Esophagus (tissue), 2 donors: Measurements from ENCODE around the gene ZACN. TPM values are rescaled to one million over a fixed set of nuclear protein-coding genes. Genes with fewer than 3 reads are reported as not detected.

Experiments used
- H3K27ac ChIP-seq, 2 donors: one replicate each; pipeline ENCODE4 v1.5.1; 2013; ENCODE audit warnings: low read depth in 2 of 2, mild to moderate bottlenecking in 2 of 2, inconsistent platforms in 1 of 2, low read length in 1 of 2, moderate library complexity in 1 of 2
- H3K27me3 ChIP-seq, 2 donors: one replicate each; pipeline ENCODE4 v1.6.1; 2013; ENCODE audit warnings: low read length in 2 of 2, control low read depth in 1 of 2, mild to moderate bottlenecking in 1 of 2; ENCODE audit not compliant: insufficient read depth in 2 of 2, control insufficient read depth in 1 of 2
- H3K36me3 ChIP-seq, 2 donors: one replicate each; pipeline ENCODE4 v1.6.1; 2013; ENCODE audit warnings: low read length in 1 of 2; ENCODE audit not compliant: control insufficient read depth in 2 of 2, insufficient read depth in 2 of 2
- H3K4me1 ChIP-seq, 2 donors: one replicate each; pipeline ENCODE4 v1.6.1; 2013; ENCODE audit warnings: low read length in 1 of 2; ENCODE audit not compliant: control insufficient read depth in 2 of 2, insufficient read depth in 2 of 2
- H3K4me3 ChIP-seq, 2 donors: one replicate each; pipeline ENCODE4 v1.5.1; 2013; ENCODE audit warnings: low read length in 2 of 2, mild to moderate bottlenecking in 2 of 2, low read depth in 1 of 2, moderate library complexity in 1 of 2
- H3K9me3 ChIP-seq, 2 donors: one replicate each; pipeline ENCODE4 v1.6.1; 2013; ENCODE audit warnings: mild to moderate bottlenecking in 2 of 2, low read depth in 1 of 2, low read length in 1 of 2, moderate library complexity in 1 of 2; ENCODE audit not compliant: control insufficient read depth in 2 of 2, insufficient read depth in 1 of 2
- WGBS, 2 donors: extraction: QIAGEN DNeasy Blood & Tissue Kit; methylation state at CpG; one replicate each; pipeline ENCODE4 v1.1.7; 2013; 5-methylcytosine and 5-hydroxymethylcytosine counted together
- polyA plus RNA-seq, 2 donors: library from polyadenylated mRNA; stranded (reverse); fragments of 200-250 nt; gene quantifications; one replicate each; pipeline ENCODE4 v1.2.3, GENCODE V29; 2013
- donor health status: healthy with polysubstance abuse.
- donor health status: Bipolar disorder and iron deficiency.

ZACN gene
- polyA plus RNA-seq, 2 donors: 1.2 to 2.3 TPM

DNA sequence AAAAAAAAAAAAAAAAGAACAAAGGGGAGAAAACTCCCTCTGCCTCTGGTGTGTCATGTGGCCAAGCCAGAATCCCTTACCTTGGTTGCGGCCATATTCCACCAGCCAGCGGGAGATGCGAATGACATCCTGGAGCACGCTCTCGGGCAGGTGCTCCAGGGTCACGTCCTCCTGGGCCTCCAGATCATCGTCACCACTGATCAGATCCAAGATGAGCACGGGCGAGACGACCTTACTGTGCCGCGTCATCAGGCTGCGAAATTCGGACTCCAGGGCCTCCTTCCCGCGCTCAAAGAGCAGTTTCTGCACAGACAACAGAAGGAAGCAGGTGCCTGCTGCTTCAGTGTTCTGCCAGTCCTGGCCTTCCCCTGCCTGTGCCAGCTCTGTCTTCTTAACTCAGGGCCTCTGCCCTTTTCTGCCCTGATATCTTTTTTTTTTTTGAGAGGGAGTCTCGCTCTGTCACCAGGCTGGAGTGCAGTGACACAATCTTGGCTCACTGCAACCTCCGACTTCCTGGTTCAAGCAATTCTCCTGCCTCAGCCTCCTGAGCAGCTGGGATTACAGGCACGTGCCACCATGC is 18.8 kb downstream of the ZACN start:
- H3K36me3 ChIP-seq: peaks cover 17 to 39% of the 10 kb centered on the region in 2 donors

DNA sequence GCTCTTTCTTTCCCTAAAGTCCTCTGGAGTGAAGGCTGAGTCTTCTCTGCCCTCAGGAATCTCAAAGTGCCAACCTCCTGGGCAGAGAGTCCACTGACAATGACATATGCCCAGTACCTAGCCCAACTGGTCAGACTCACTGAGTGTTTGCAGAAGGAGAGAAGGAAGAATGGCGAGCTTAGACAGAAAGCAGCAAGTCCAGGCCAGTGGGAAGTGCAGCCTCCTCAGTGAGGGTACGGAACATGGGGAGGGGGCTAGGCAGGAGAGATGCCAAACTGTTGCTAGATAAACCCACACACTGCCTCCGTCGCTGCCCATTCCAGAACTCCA is 23.9 kb downstream of the ZACN start:
- Histone ChIP-seq H3K27ac (peak overlapping the region; percentile 79 to 92), H3K9me3 (no peaks in the 10 kb centered on the region)
- 0 to 5% methylated on average over 4 of the region's 4 CpGs for WGBS, 2 donors

More for the DNA sequence above, 18.8 kb downstream of the ZACN start:
- Histone ChIP-seq H3K27ac (no peak overlapping the region), H3K4me1 (peaks cover 3 to 5% of the 10 kb centered on the region in 2 donors), H3K9me3 (no peaks in the 10 kb centered on the region), H3K27me3 (no peaks in the 10 kb centered on the region), H3K4me3 (no peak overlapping the region)
- WGBS, 2 donors: 91 to 96% methylated on average over 19 of the region's 19 CpGs

DNA sequence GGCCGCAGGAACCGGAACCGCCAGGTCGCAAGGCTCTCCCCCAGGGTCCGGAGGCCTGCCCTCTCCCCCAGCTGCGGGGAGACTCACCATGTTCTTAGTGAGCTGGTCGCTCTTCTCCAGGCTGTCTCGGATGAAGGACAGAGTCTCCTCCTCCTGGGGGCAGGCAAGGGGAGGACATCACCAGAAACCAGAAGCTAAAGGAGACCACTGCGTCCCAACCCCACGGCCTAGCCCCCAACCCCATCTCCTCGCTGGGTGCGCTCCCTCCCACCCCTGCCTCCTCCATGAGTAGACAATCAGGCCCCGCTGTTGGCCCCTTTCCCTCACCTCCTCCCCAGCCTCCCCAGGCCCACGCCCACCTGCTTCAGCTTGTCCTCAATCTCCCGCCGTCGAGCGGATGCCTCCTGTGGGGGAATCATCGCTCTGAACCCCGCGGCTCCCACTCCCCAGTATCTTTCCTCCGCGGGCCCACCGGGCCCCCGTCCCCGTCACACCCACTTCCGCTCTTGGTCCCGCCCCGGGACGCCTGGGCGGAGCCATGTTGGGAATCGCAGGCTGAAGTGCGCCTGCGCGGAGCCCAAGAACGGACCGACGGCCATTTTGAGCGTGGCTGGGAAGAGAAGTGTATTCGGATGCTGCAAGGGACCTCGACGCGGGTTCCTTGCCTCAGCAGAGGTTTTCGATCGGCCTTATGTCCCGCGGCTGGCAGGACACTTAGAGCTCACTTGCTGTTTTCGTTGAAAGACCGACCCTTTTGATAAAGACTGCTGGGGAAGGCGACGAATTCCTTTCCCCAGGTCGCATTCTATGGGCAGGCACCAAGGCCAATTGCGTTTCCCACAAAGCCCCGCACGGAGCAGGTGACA is 24.5 kb downstream of the ZACN start, which contains the start of gene EXOC7:
EXOC7 (minus strand) TSS at position 514 of the 866 bp plus-strand sequence; CDS start at position 419, 95 bp downstream.
- no peaks in the 10 kb centered on the region for H3K9me3 ChIP-seq
- peaks cover 5 to 11% of the 10 kb centered on the region in 2 donors for H3K36me3 ChIP-seq
- WGBS, 2 donors: 3 to 4% methylated on average over 55 of the region's 55 CpGs
- peak within 1 kb of the TSS; percentile 70 to 83 for H3K4me3 ChIP-seq
- peak within 1 kb of the TSS; percentile 79 to 92 for H3K27ac ChIP-seq
- H3K27me3 ChIP-seq: no peaks in the 10 kb centered on the region
- H3K4me1 ChIP-seq: peaks cover 6 to 13% of the 10 kb centered on the region in 2 donors

More for the DNA sequence above, 23.9 kb downstream of the ZACN start:
- H3K4me1 ChIP-seq: peaks cover 6 to 13% of the 10 kb centered on the region in 2 donors
- H3K4me3 ChIP-seq: peak overlapping the region; percentile 70 to 83
- H3K27me3 ChIP-seq: no peaks in the 10 kb centered on the region
- H3K36me3 ChIP-seq: peaks cover 5 to 12% of the 10 kb centered on the region in 2 donors

DNA sequence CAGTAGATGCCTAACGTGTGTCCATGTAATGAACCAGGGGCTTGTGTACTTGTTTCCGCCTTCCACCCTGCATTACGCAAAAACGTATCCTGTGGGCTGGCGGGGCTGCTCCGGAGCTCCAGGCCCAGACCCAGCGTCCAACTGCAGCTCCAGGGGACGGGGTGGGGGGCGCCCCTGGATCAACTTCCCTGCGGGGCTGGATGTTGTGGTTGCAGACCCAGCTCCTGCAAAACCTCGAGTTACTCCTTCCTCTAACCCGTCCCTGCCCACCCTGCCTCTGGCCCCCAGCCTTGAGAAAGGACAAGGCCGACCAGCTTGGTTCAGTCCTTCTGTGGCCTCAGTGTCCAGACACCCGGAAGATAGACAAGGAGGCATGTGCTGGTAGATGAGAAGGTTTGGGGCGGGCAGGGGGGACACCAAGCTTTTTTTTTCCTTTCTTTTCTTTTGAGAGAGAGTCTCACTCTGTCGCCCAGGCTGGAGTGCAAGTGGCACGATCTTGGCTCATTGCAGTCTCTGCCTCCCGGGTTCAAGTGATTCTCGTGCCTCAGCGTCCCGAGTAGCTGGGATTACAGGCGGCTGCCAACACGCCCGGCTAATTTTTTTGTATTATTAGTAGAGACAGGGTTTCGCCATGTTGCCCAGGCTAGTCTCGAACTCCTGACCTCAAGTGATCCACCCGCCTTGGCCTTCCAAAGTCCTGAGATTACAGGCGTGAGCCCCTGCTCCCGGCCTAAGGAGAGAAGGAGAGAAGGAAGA is 25.3 kb downstream of the ZACN start:
- Histone ChIP-seq H3K27me3 (no peaks in the 10 kb centered on the region), H3K36me3 (peaks cover 5 to 11% of the 10 kb centered on the region in 2 donors), H3K4me3 (peak overlapping the region; percentile 70 to 83), H3K27ac (peak overlapping the region; percentile 79 to 92), H3K4me1 (peaks cover 6 to 13% of the 10 kb centered on the region in 2 donors), H3K9me3 (no peaks in the 10 kb centered on the region)
- 85 to 86% methylated on average over 29 of the region's 29 CpGs for WGBS, 2 donors

DNA sequence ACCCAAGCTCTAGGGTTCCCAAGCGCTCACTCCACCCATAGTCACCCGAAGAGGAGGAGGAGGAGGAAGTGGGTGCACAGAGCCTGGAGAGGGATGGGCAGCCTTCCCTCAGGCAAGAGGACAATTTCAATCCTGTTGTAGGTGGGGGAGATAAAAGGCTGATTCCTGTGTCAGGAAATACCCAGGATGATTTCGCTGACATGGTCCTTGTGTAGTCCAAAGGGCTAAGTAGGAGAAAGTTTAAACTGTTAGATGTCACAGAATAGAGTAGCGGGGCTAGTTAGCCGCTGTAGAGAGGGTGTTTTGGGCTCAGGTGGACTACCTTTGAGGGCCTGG is 25.9 kb downstream of the ZACN start:
- H3K36me3 ChIP-seq: peaks cover 5 to 8% of the 10 kb centered on the region in 2 donors

DNA sequence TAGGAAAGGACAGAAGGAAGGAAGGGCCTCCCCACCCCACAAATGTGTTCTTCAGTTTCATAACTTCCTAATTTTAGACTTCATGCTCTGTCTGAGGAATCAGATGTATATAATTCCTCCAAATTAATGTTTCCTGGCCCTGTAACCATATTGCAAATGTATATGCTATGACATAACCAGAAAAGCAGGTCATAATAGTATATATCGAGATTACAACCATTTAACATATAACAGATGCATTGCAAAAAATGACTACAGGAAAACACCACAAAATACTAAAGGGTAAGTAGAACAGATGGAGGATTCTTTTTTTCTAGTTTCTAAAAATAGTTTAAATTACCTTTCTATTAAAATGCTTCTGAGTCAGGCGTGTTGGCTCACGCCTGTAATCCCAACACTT is 27.7 kb downstream of the ZACN start:
- no peak overlapping the region for H3K27ac ChIP-seq
- H3K36me3 ChIP-seq: no peaks in the 10 kb centered on the region
- H3K27me3 ChIP-seq: no peaks in the 10 kb centered on the region
- whole genome bisulfite sequencing, 2 donors: 52 to 68% methylated on average over 3 of the region's 3 CpGs
- H3K4me3 ChIP-seq: no peak overlapping the region
- H3K9me3 ChIP-seq: no peaks in the 10 kb centered on the region
- peaks cover 6 to 13% of the 10 kb centered on the region in 2 donors for H3K4me1 ChIP-seq

More for the DNA sequence above, 25.9 kb downstream of the ZACN start:
- Histone ChIP-seq H3K27ac (no peak overlapping the region), H3K4me3 (no peak overlapping the region), H3K4me1 (peaks cover 6 to 13% of the 10 kb centered on the region in 2 donors), H3K27me3 (no peaks in the 10 kb centered on the region), H3K9me3 (no peaks in the 10 kb centered on the region)
- 70 to 81% methylated on average over 5 of the region's 5 CpGs for WGBS, 2 donors

DNA sequence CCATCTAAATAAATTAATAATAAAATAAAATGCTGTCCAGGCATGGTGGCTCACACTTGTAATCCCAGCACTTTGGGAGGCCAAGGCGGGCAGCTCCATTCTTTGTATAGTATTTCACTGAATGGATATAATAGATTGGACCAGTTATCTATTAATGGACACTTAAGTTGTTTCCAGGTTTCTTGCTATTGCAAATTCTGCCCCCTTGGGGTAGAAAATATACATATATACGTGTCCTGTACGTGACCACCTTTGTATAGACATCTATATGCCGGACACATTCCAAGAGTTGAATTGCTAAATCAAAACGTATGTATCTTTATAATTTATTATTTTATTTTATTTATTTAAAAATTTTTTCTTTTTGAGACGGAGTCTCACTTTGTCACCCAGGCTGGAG is 28.5 kb downstream of the ZACN start:
- 79 to 88% methylated on average over 6 of the region's 6 CpGs for whole genome bisulfite sequencing, 2 donors
- no peak overlapping the region for H3K4me3 ChIP-seq
- H3K27me3 ChIP-seq: no peaks in the 10 kb centered on the region
- no peaks in the 10 kb centered on the region for H3K9me3 ChIP-seq
- H3K4me1 ChIP-seq: peaks cover 3 to 10% of the 10 kb centered on the region in 2 donors
- no peaks in the 10 kb centered on the region for H3K36me3 ChIP-seq
- H3K27ac ChIP-seq: no peak overlapping the region

DNA sequence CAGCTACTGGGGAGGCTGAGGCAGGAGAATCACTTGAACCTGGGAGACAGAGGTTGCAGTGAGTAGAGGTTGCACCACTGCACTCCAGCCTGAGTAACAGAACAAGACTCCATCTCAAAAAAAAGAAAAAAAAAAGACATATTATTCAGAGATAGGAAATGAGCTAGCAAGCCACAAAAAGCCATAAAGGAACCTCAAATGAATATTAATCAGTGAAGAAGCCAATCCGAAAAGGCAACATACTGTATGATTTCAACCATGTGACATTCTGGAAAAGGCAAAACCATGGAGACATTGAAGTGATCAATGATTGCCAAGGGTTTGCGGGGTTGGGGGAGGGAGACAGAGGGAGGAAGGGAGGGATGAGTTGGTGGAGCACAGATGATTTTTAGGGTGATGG is 33.0 kb downstream of the ZACN start:
- H3K4me1 ChIP-seq: no peaks in the 10 kb centered on the region
- 82 to 90% methylated on average over 2 of the region's 2 CpGs for WGBS, 2 donors
- H3K27ac ChIP-seq: no peak overlapping the region
- H3K27me3 ChIP-seq: no peaks in the 10 kb centered on the region
- H3K9me3 ChIP-seq: no peaks in the 10 kb centered on the region
- no peaks in the 10 kb centered on the region for H3K36me3 ChIP-seq
- H3K4me3 ChIP-seq: no peak overlapping the region

DNA sequence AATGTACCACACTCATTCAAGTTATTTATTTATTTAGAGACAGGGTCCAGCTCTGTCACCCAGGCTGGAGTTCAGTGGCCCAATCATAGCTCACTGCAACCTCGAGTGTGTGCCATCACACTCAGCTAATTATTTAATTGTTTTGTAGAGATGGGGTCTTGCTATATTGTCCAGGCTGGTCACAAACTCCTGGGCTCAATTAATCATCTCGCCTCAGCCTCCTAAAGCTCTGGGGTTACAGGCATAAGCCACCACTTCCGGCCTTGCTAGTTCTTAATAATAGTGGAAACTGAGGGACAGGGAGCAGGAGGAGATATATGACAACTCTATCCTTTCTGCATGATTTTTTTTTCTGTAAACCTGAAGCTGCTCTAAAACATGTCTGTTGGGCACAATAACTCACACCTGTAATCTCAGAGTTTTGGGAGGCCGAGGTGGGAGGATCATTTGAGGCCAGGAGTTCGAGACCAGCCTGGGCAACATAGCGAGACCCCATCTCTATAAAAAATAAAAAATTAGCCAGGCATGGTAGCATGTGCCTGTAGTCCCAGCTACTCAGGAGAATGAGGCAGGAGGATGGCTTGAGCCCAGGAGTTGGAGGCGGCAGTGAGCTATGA is 36.3 kb downstream of the ZACN start:
- Histone ChIP-seq H3K9me3 (no peaks in the 10 kb centered on the region), H3K27me3 (no peaks in the 10 kb centered on the region), H3K4me1 (no peaks in the 10 kb centered on the region), H3K36me3 (no peaks in the 10 kb centered on the region), H3K27ac (no peak overlapping the region), H3K4me3 (no peak overlapping the region)
- 88 to 89% methylated on average over 7 of the region's 7 CpGs for WGBS, 2 donors
